HG03521 (cell line): ENCODE measurements around the gene TNFRSF13B.
"Not testable (repeated sequence)": the region's sequence is repeated elsewhere in the genome, so short reads cannot be mapped to it uniquely, and the experiment has no call there.

ENCODE experiments used
- ATAC-seq: cut with Tn5 transposase; IDR thresholded peaks from one replicate; pipeline ENCODE4 v1.9.1; 2021; ENCODE audit warnings: mild to moderate bottlenecking, moderate library complexity; ENCODE audit not compliant: unreplicated experiment

TNFRSF13B gene

GRCh38 chr17:16912021-16912962 lies 59.6 kb downstream of the TNFRSF13B start:
- no peak for ATAC-seq

- ATAC-seq = no peak
Observed at GRCh38 chr17:16911141-16911937, 60.6 kb downstream of the TNFRSF13B start.

- no peak for ATAC-seq
Observed at GRCh38 chr17:16910341-16910740, 61.6 kb downstream of the TNFRSF13B start.

GRCh38 chr17:16909472-16910246 lies 62.3 kb downstream of the TNFRSF13B start:
- no peak for ATAC-seq

GRCh38 chr17:16908273-16908672 lies 63.6 kb downstream of the TNFRSF13B start:
- no peak for ATAC-seq

- ATAC-seq = no peak
Observed at GRCh38 chr17:16906680-16907079, 65.2 kb downstream of the TNFRSF13B start.

GRCh38 chr17:16905593-16906191 lies 66.2 kb downstream of the TNFRSF13B start:
- ATAC-seq = no peak

- not testable (repeated sequence) for ATAC-seq
Observed at GRCh38 chr17:16903070-16903469, 68.8 kb downstream of the TNFRSF13B start.

GRCh38 chr17:16900288-16900882 lies 71.5 kb downstream of the TNFRSF13B start:
- ATAC-seq = no peak

- ATAC-seq = not testable (repeated sequence)
Observed at GRCh38 chr17:16897211-16897896, 74.6 kb downstream of the TNFRSF13B start.

GRCh38 chr17:16896235-16896634 lies 75.7 kb downstream of the TNFRSF13B start:
- ATAC-seq = not testable (repeated sequence)

GRCh38 chr17:16893527-16893926 lies 78.4 kb downstream of the TNFRSF13B start:
- ATAC-seq = not testable (repeated sequence)

- ATAC-seq = not testable (repeated sequence)
Observed at GRCh38 chr17:16892876-16893454, 79.0 kb downstream of the TNFRSF13B start.

GRCh38 chr17:16889088-16889465 lies 82.8 kb downstream of the TNFRSF13B start:
- no peak for ATAC-seq
